ENCODE data around the gene PCDHA3.
"Not testable (repeated sequence)": the region's sequence is repeated elsewhere in the genome, so short reads cannot be mapped to it uniquely, and the experiment has no call there.

PCDHA3 gene

DNA sequence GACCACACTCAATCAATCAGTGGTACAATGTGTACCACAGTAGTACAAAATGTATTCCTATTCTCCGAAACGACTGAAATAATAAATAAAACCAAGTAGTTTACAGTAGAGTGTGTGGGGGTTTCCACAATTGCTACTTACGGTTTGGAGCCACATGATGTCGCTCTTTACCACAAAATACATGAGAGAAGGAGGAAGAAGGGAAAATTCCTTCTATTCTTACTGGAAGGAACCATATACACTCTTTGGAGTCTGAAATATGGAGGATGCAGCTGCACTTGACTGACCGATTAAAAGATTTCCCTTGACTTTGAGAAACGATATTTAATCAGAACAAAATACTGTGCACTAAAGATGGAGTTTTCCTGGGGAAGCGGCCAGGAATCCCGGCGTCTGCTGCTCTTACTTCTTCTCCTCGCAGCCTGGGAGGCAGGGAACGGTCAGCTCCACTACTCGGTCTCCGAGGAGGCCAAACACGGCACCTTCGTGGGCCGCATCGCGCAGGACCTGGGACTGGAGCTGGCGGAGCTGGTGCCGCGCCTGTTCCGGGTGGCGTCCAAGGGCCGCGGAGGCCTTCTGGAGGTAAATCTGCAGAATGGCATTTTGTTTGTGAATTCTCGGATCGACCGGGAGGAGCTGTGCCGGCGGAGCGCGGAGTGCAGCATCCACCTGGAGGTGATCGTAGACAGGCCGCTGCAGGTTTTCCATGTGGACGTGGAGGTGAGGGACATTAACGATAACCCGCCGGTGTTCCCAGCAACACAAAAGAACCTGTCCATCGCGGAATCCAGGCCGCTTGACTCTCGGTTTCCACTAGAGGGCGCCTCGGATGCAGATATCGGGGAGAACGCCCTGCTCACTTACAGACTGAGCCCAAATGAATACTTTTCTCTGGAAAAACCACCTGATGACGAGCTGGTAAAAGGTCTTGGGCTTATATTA, 6.2 kb downstream of the PCDHA3 start, which contains the start of gene PCDHA4:
PCDHA4 (plus strand) TSS at position 235 of the 942 bp plus-strand sequence.
- H3K27ac ChIP-seq, result no peak within 1 kb of the TSS
- TF ChIP-seq, protein P1, sequence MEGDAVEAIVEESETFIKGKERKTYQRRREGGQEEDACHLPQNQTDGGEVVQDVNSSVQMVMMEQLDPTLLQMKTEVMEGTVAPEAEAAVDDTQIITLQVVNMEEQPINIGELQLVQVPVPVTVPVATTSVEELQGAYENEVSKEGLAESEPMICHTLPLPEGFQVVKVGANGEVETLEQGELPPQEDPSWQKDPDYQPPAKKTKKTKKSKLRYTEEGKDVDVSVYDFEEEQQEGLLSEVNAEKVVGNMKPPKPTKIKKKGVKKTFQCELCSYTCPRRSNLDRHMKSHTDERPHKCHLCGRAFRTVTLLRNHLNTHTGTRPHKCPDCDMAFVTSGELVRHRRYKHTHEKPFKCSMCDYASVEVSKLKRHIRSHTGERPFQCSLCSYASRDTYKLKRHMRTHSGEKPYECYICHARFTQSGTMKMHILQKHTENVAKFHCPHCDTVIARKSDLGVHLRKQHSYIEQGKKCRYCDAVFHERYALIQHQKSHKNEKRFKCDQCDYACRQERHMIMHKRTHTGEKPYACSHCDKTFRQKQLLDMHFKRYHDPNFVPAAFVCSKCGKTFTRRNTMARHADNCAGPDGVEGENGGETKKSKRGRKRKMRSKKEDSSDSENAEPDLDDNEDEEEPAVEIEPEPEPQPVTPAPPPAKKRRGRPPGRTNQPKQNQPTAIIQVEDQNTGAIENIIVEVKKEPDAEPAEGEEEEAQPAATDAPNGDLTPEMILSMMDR (conservative IDR thresholded peaks at IDR 0.05), result peak; percentile 81
- TF ChIP-seq ZFX (IDR thresholded peaks at IDR 0.05), result no peak

DNA sequence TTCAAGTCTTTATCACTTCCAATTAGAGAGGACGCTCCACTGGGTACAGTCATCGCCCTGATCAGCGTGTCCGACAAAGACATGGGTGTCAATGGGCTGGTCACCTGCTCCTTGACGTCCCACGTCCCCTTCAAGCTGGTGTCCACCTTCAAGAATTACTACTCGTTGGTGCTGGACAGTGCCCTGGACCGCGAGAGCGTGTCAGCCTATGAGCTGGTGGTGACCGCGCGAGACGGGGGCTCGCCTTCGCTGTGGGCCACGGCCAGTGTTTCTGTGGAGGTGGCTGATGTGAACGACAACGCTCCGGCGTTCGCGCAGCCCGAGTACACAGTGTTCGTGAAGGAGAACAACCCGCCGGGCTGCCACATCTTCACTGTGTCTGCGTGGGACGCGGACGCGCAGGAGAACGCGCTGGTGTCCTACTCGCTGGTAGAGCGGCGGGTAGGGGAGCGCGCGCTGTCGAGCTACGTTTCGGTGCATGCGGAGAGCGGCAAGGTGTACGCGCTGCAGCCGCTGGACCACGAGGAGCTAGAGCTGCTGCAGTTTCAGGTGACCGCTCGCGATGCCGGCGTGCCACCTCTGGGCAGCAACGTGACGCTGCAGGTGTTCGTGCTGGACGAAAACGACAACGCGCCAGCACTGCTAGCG, 7.5 kb downstream of the PCDHA3 start:
- H3K27ac ChIP-seq, result not testable (repeated sequence)

DNA sequence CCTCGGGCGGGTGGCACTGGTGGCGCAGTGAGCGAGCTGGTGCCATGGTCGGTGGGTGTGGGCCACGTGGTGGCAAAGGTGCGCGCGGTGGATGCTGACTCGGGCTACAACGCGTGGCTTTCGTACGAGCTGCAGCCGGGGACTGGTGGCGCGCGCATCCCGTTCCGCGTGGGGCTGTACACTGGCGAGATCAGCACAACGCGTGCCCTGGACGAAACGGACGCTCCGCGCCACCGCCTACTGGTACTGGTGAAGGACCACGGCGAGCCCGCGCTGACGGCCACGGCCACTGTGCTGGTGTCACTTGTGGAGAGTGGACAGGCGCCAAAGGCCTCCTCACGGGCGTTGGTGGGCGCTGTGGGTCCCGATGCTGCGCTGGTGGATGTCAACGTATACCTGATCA, 8.0 kb downstream of the PCDHA3 start:
- no peak overlapping the region for H3K27ac ChIP-seq
- TF ChIP-seq, protein P1 (conservative IDR thresholded peaks at IDR 0.05), result no peak
- no peak for TF ChIP-seq ZFX (IDR thresholded peaks at IDR 0.05)

DNA sequence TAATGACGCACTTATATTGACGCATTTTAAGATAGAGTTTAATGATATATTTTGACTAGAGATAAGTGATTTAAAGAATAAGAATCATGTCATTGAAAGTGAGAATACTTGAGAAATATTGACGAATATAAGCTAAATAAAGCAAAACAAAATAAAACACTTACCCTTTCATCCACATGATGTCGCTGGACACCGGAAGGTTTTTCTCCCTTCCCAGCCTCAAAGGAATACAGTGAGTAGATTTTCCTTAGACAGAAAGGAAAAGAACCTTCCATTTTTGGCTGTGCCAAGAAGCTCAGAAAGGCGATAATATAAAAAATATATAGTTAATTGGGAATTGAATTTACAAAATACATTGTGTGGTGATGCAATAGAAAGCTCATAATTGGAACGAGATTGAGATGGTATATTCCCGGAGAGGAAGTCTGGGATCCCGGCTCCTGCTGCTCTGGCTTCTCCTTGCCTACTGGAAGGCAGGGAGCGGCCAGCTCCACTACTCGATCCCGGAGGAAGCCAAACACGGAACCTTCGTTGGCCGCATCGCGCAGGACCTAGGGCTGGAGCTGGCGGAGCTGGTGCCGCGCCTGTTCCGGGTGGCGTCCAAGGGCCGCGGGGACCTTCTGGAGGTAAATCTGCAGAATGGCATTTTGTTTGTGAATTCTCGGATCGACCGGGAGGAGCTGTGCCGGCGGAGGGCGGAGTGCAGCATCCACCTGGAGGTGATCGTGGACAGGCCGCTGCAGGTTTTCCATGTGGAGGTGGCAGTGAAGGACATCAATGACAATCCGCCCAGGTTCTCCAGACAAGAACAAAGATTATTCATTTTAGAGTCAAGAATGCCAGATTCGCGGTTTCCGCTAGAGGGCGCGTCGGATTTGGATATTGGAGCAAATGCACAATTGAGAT, 20.8 kb downstream of the PCDHA3 start, which contains the start of gene PCDHA5:
PCDHA5 (plus strand) TSS at position 239 of the 906 bp plus-strand sequence.
- TF ChIP-seq ZFX (IDR thresholded peaks at IDR 0.05), result no peak
- TF ChIP-seq, protein P1 (conservative IDR thresholded peaks at IDR 0.05), result peak; percentile 92
- H3K27ac ChIP-seq, result no peak within 1 kb of the TSS

DNA sequence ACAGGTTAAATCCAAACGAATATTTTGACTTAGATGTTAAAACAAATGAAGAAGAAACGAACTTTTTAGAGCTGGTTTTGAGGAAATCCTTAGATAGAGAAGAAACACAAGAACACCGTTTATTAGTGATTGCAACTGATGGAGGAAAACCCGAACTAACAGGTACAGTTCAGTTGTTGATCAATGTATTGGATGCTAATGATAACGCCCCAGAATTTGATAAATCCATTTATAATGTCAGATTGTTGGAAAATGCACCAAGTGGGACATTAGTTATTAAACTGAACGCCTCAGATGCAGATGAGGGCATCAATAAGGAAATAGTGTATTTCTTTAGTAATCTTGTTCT, 21.4 kb downstream of the PCDHA3 start:
- TF ChIP-seq, protein P1 (conservative IDR thresholded peaks at IDR 0.05), result peak; percentile 72
- no peak for TF ChIP-seq ZFX (IDR thresholded peaks at IDR 0.05)
- no peak overlapping the region for H3K27ac ChIP-seq

DNA sequence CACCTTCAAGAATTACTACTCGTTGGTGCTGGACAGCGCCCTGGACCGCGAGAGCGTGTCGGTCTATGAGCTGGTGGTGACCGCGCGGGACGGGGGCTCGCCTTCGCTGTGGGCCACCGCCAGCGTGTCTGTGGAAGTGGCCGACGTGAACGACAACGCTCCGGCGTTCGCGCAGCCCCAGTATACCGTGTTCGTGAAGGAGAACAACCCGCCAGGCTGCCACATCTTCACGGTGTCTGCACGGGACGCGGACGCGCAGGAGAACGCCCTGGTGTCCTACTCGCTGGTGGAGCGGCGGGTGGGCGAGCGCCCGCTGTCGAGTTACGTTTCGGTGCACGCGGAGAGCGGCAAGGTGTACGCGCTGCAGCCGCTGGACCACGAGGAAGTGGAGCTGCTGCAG, 22.1 kb downstream of the PCDHA3 start:
- not testable (repeated sequence) for H3K27ac ChIP-seq

DNA sequence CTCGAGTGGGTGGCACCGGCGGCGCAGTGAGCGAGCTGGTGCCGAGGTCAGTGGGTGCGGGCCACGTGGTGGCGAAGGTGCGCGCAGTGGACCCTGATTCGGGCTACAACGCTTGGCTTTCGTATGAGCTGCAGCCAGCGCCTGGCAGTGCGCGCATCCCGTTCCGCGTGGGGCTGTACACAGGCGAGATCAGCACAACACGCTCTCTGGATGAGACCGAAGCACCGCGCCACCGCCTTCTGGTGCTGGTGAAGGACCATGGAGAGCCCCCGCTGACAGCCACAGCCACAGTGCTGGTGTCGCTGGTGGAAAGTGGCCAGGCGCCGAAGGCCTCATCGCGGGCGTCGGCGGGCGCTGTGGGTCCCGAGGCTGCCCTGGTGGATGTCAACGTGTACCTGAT, 22.6 kb downstream of the PCDHA3 start:
- TF ChIP-seq, protein P1 (conservative IDR thresholded peaks at IDR 0.05), result no peak
- TF ChIP-seq ZFX (IDR thresholded peaks at IDR 0.05), result no peak

More for the DNA sequence above, 22.6 kb downstream of the PCDHA3 start:
- H3K27ac ChIP-seq, result no peak overlapping the region

Measured in C4-2B (cell line).